IPS-18a (cell line): ENCODE measurements around the gene STRA6.
"Not testable (repeated sequence)": the region's sequence is repeated elsewhere in the genome, so short reads cannot be mapped to it uniquely, and the experiment has no call there.

Experiments
- H3K27ac ChIP-seq: one replicate; pipeline ENCODE4 v1.5.1; 2013; ENCODE audit warnings: low read length
- H3K27me3 ChIP-seq: one replicate; pipeline ENCODE4 v1.6.1; 2013; ENCODE audit warnings: mild to moderate bottlenecking, low read length; ENCODE audit not compliant: control insufficient read depth, insufficient read depth
- H3K36me3 ChIP-seq: one replicate; pipeline ENCODE4 v1.6.1; 2013; ENCODE audit warnings: low read depth, low read length; ENCODE audit not compliant: control insufficient read depth
- H3K4me1 ChIP-seq: one replicate; pipeline ENCODE4 v1.6.1; 2013; ENCODE audit warnings: low read depth, low read length; ENCODE audit not compliant: control insufficient read depth
- H3K4me3 ChIP-seq: one replicate; pipeline ENCODE4 v1.5.1; 2013; ENCODE audit warnings: low read length
- H3K9ac ChIP-seq: one replicate; pipeline ENCODE4 v1.6.1; 2013; ENCODE audit warnings: mild to moderate bottlenecking, low read length, moderate library complexity
- H3K9me3 ChIP-seq: one replicate; pipeline ENCODE4 v1.6.1; 2013; ENCODE audit warnings: low read depth, low read length; ENCODE audit not compliant: control insufficient read depth

STRA6 gene

GRCh38 chr15:74162195-74162536, 40.4 kb downstream of the STRA6 start:
- not testable (repeated sequence) for H3K27me3 ChIP-seq, H3K4me3 ChIP-seq, H3K36me3 ChIP-seq, H3K9me3 ChIP-seq, H3K27ac ChIP-seq, H3K4me1 ChIP-seq, H3K9ac ChIP-seq

GRCh38 chr15:74160390-74160789, 42.2 kb downstream of the STRA6 start:
- H3K9ac ChIP-seq, H3K27me3 ChIP-seq, H3K4me3 ChIP-seq, H3K27ac ChIP-seq, H3K9me3 ChIP-seq, H3K36me3 ChIP-seq, H3K4me1 ChIP-seq: not testable (repeated sequence)

GRCh38 chr15:74159773-74160172, 42.8 kb downstream of the STRA6 start:
- Histone ChIP-seq H3K27me3 (no peaks in the 10 kb centered on the region), H3K36me3 (no peaks in the 10 kb centered on the region), H3K9ac (no peak overlapping the region), H3K27ac (no peak overlapping the region), H3K4me1 (no peaks in the 10 kb centered on the region), H3K4me3 (no peak overlapping the region), H3K9me3 (no peaks in the 10 kb centered on the region)

- H3K4me1 ChIP-seq = no peaks in the 10 kb centered on the region
- H3K27ac ChIP-seq = no peak overlapping the region
- no peaks in the 10 kb centered on the region for H3K27me3 ChIP-seq
- no peaks in the 10 kb centered on the region for H3K36me3 ChIP-seq
- no peak overlapping the region for H3K4me3 ChIP-seq
- H3K9ac ChIP-seq = no peak overlapping the region
- H3K9me3 ChIP-seq = no peaks in the 10 kb centered on the region
These were observed 43.5 kb downstream of the STRA6 start for GRCh38 chr15:74158855-74159650.

- Histone ChIP-seq H3K27me3 (no peaks in the 10 kb centered on the region), H3K9me3 (no peaks in the 10 kb centered on the region), H3K9ac (no peak overlapping the region), H3K36me3 (no peaks in the 10 kb centered on the region), H3K27ac (no peak overlapping the region), H3K4me3 (no peak overlapping the region), H3K4me1 (no peaks in the 10 kb centered on the region)
These were observed 44.4 kb downstream of the STRA6 start for GRCh38 chr15:74157868-74158827.

GRCh38 chr15:74156678-74157411, 45.7 kb downstream of the STRA6 start:
- Histone ChIP-seq H3K27ac (no peak overlapping the region), H3K9me3 (no peaks in the 10 kb centered on the region), H3K4me1 (no peaks in the 10 kb centered on the region), H3K9ac (no peak overlapping the region), H3K36me3 (no peaks in the 10 kb centered on the region), H3K4me3 (no peak overlapping the region), H3K27me3 (no peaks in the 10 kb centered on the region)

GRCh38 chr15:74155766-74156417, 46.7 kb downstream of the STRA6 start:
- Histone ChIP-seq H3K9ac (no peak overlapping the region), H3K27ac (no peak overlapping the region), H3K4me1 (no peaks in the 10 kb centered on the region), H3K36me3 (no peaks in the 10 kb centered on the region), H3K27me3 (no peaks in the 10 kb centered on the region), H3K4me3 (no peak overlapping the region), H3K9me3 (no peaks in the 10 kb centered on the region)

GRCh38 chr15:74147051-74147450, 55.5 kb downstream of the STRA6 start:
- no peaks in the 10 kb centered on the region for H3K27me3 ChIP-seq
- no peak overlapping the region for H3K4me3 ChIP-seq
- no peak overlapping the region for H3K9ac ChIP-seq
- H3K4me1 ChIP-seq = peaks cover 7% of the 10 kb centered on the region
- no peaks in the 10 kb centered on the region for H3K9me3 ChIP-seq
- H3K27ac ChIP-seq = no peak overlapping the region
- H3K36me3 ChIP-seq = no peaks in the 10 kb centered on the region

GRCh38 chr15:74146277-74146800, 56.2 kb downstream of the STRA6 start:
- no peak overlapping the region for H3K4me3 ChIP-seq
- no peaks in the 10 kb centered on the region for H3K36me3 ChIP-seq
- H3K27ac ChIP-seq = no peak overlapping the region
- H3K4me1 ChIP-seq = peaks cover 10% of the 10 kb centered on the region
- no peaks in the 10 kb centered on the region for H3K9me3 ChIP-seq
- no peaks in the 10 kb centered on the region for H3K27me3 ChIP-seq
- H3K9ac ChIP-seq = no peak overlapping the region

- H3K4me1 ChIP-seq = peaks cover 27% of the 10 kb centered on the region
- H3K4me3 ChIP-seq = no peak overlapping the region
- no peaks in the 10 kb centered on the region for H3K36me3 ChIP-seq
- H3K27ac ChIP-seq = no peak overlapping the region
- peaks cover 2% of the 10 kb centered on the region for H3K27me3 ChIP-seq
- no peak overlapping the region for H3K9ac ChIP-seq
- no peaks in the 10 kb centered on the region for H3K9me3 ChIP-seq
These were observed 58.3 kb downstream of the STRA6 start for GRCh38 chr15:74144153-74144775.
